ENCODE data around the gene ZC3H18. TPM values are rescaled to one million over a fixed set of nuclear protein-coding genes. Genes with fewer than 3 reads are reported as not detected.

The ZC3H18 gene
- polyA plus RNA-seq, 1 donor from 2014 or later: 12.8 TPM

DNA sequence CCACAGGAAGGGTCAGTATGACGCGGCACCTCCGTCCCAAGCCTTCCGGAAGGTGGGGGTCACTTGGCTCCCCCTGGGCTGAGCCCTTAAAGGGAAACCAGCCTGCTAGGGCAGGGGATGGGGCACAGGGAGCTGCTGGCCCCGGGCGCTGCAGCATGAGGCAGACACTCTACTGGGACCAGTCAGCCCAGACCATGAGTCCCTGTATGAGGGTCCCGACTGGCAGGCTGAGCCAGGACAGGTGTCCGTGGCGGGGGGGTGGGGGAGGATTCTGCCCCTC, 43.4 kb upstream of the ZC3H18 start:
- H3F3A ChIP-seq (ENCODE audit: insufficient read depth, low read length, poor library complexity, severe bottlenecking): no peaks in the 10 kb centered on the region
- no peaks in the 10 kb centered on the region for H3K9me2 ChIP-seq (ENCODE audit: insufficient read depth, low read length)
- no peaks in the 10 kb centered on the region for H4K20me1 ChIP-seq (ENCODE audit: insufficient read depth)
- H2AFZ ChIP-seq (ENCODE audit: low read depth, low read length): no peak overlapping the region
- no peak overlapping the region for H3K4me3 ChIP-seq (ENCODE audit: low read length)
- H3K4me2 ChIP-seq (ENCODE audit: low read length): no peak overlapping the region
- H3K27ac ChIP-seq (ENCODE audit: low read length): no peak overlapping the region
- H3K9me3 ChIP-seq (ENCODE audit: low read length): no peaks in the 10 kb centered on the region
- no peaks in the 10 kb centered on the region for H3K79me2 ChIP-seq (replicated peaks; ENCODE audit: insufficient read depth, low read length)
- no peak overlapping the region for H3K9ac ChIP-seq (ENCODE audit: low read length)
- H3K36me3 ChIP-seq (ENCODE audit: insufficient read depth, low read length): no peaks in the 10 kb centered on the region
- TF ChIP-seq POLR2AphosphoS5 (IDR thresholded peaks at IDR 0.05) (no peak), EZH2 (IDR thresholded peaks at IDR 0.05; ENCODE audit: borderline replicate concordance, insufficient read depth, low read length, poor library complexity, severe bottlenecking) (no peak), MXI1 (conservative IDR thresholded peaks at IDR 0.05; ENCODE audit: poor library complexity, severe bottlenecking) (no peak), RAD21 (conservative IDR thresholded peaks at IDR 0.05) (no peak), EP300 (conservative IDR thresholded peaks at IDR 0.05; ENCODE audit: poor library complexity, severe bottlenecking) (no peak), TAF1 (IDR thresholded peaks at IDR 0.05; ENCODE audit: low read depth) (no peak), SMC3 (conservative IDR thresholded peaks at IDR 0.05; ENCODE audit: poor library complexity) (no peak)
- TF ChIP-seq, protein P1, sequence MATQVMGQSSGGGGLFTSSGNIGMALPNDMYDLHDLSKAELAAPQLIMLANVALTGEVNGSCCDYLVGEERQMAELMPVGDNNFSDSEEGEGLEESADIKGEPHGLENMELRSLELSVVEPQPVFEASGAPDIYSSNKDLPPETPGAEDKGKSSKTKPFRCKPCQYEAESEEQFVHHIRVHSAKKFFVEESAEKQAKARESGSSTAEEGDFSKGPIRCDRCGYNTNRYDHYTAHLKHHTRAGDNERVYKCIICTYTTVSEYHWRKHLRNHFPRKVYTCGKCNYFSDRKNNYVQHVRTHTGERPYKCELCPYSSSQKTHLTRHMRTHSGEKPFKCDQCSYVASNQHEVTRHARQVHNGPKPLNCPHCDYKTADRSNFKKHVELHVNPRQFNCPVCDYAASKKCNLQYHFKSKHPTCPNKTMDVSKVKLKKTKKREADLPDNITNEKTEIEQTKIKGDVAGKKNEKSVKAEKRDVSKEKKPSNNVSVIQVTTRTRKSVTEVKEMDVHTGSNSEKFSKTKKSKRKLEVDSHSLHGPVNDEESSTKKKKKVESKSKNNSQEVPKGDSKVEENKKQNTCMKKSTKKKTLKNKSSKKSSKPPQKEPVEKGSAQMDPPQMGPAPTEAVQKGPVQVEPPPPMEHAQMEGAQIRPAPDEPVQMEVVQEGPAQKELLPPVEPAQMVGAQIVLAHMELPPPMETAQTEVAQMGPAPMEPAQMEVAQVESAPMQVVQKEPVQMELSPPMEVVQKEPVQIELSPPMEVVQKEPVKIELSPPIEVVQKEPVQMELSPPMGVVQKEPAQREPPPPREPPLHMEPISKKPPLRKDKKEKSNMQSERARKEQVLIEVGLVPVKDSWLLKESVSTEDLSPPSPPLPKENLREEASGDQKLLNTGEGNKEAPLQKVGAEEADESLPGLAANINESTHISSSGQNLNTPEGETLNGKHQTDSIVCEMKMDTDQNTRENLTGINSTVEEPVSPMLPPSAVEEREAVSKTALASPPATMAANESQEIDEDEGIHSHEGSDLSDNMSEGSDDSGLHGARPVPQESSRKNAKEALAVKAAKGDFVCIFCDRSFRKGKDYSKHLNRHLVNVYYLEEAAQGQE (IDR thresholded peaks at IDR 0.05; ENCODE audit: borderline replicate concordance): no peak
- TF ChIP-seq, protein P2, sequence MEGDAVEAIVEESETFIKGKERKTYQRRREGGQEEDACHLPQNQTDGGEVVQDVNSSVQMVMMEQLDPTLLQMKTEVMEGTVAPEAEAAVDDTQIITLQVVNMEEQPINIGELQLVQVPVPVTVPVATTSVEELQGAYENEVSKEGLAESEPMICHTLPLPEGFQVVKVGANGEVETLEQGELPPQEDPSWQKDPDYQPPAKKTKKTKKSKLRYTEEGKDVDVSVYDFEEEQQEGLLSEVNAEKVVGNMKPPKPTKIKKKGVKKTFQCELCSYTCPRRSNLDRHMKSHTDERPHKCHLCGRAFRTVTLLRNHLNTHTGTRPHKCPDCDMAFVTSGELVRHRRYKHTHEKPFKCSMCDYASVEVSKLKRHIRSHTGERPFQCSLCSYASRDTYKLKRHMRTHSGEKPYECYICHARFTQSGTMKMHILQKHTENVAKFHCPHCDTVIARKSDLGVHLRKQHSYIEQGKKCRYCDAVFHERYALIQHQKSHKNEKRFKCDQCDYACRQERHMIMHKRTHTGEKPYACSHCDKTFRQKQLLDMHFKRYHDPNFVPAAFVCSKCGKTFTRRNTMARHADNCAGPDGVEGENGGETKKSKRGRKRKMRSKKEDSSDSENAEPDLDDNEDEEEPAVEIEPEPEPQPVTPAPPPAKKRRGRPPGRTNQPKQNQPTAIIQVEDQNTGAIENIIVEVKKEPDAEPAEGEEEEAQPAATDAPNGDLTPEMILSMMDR (IDR thresholded peaks at IDR 0.05; ENCODE audit: poor library complexity, severe bottlenecking): no peak
- no peaks in the 10 kb centered on the region for H3K27me3 ChIP-seq (ENCODE audit: insufficient read depth, low read depth, low read length)

DNA sequence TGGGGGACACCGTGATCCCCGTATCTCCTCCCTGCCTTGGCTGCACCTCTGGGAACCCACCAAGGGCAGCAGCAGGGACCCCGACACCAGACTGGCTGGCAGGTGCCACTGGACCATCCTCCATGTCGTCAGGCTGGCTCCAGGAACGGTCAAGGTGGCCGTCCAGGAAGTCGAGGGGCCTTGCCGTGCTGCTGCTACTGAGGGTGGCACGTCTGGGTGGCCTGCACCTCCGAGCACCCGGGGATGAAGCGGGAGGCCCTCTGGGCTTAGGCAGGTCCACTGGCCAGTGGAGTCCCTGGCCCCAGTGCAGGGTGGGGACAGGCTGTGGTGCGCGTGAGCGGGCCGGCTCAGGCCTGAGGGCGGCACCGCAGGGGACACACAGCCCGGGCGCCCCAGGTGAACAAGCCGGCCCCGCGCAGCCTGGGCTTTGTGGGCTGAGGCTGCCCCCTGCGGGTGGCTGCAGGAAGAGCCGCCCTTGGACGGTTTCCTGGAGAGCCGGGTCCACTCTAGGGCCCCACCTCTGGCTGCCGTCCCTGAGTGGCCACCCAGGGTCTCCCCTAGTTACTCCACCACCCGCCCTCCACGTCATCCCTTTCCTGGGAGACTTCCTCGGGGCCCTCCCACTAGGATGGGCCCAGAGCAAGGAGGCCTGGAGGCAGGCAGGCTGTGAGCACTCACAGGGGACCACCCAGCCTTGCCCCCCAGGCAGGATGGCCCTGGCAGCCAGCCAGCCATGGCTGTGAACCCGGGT, 42.8 kb upstream of the ZC3H18 start:
- Histone ChIP-seq H3K4me2 (ENCODE audit: low read length) (no peak overlapping the region), H2AFZ (ENCODE audit: low read depth, low read length) (no peak overlapping the region), H3K27me3 (ENCODE audit: insufficient read depth, low read depth, low read length) (no peaks in the 10 kb centered on the region), H3K9me2 (ENCODE audit: insufficient read depth, low read length) (no peaks in the 10 kb centered on the region), H4K20me1 (ENCODE audit: insufficient read depth) (no peaks in the 10 kb centered on the region), H3K27ac (ENCODE audit: low read length) (no peak overlapping the region), H3K9ac (ENCODE audit: low read length) (no peak overlapping the region), H3K4me3 (ENCODE audit: low read length) (no peak overlapping the region), H3K36me3 (ENCODE audit: insufficient read depth, low read length) (no peaks in the 10 kb centered on the region), H3K79me2 (replicated peaks; ENCODE audit: insufficient read depth, low read length) (no peaks in the 10 kb centered on the region), H3K9me3 (ENCODE audit: low read length) (no peaks in the 10 kb centered on the region), H3F3A (ENCODE audit: insufficient read depth, low read length, poor library complexity, severe bottlenecking) (no peaks in the 10 kb centered on the region)
- TF ChIP-seq TAF1 (IDR thresholded peaks at IDR 0.05; ENCODE audit: low read depth): no peak
- TF ChIP-seq EZH2 (IDR thresholded peaks at IDR 0.05; ENCODE audit: borderline replicate concordance, insufficient read depth, low read length, poor library complexity, severe bottlenecking): no peak
- peak; percentile 90 for TF ChIP-seq RAD21 (conservative IDR thresholded peaks at IDR 0.05)
- TF ChIP-seq, protein P2 (IDR thresholded peaks at IDR 0.05; ENCODE audit: poor library complexity, severe bottlenecking): peak; percentile 90
- TF ChIP-seq SMC3 (conservative IDR thresholded peaks at IDR 0.05; ENCODE audit: poor library complexity): peak; percentile 89
- TF ChIP-seq, protein P1 (IDR thresholded peaks at IDR 0.05; ENCODE audit: borderline replicate concordance): no peak
- no peak for TF ChIP-seq POLR2AphosphoS5 (IDR thresholded peaks at IDR 0.05)
